ENCODE measurements around the gene FMR1.

Gene FMR1

DNA sequence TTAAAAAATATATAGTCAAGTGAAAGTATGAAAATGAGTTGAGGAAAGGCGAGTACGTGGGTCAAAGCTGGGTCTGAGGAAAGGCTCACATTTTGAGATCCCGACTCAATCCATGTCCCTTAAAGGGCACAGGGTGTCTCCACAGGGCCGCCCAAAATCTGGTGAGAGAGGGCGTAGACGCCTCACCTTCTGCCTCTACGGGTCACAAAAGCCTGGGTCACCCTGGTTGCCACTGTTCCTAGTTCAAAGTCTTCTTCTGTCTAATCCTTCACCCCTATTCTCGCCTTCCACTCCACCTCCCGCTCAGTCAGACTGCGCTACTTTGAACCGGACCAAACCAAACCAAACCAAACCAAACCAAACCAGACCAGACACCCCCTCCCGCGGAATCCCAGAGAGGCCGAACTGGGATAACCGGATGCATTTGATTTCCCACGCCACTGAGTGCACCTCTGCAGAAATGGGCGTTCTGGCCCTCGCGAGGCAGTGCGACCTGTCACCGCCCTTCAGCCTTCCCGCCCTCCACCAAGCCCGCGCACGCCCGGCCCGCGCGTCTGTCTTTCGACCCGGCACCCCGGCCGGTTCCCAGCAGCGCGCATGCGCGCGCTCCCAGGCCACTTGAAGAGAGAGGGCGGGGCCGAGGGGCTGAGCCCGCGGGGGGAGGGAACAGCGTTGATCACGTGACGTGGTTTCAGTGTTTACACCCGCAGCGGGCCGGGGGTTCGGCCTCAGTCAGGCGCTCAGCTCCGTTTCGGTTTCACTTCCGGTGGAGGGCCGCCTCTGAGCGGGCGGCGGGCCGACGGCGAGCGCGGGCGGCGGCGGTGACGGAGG, at the start of gene FMR1:
Gene FMR1 (plus strand): TSS at position 728 of the 831 bp plus-strand sequence. CDS start 261 bp downstream, outside the sequence.
- peak within 1 kb of the TSS; percentile 74 for H3K4me3 ChIP-seq (ENCODE audit: low read length)
- TF ChIP-seq, protein P1, sequence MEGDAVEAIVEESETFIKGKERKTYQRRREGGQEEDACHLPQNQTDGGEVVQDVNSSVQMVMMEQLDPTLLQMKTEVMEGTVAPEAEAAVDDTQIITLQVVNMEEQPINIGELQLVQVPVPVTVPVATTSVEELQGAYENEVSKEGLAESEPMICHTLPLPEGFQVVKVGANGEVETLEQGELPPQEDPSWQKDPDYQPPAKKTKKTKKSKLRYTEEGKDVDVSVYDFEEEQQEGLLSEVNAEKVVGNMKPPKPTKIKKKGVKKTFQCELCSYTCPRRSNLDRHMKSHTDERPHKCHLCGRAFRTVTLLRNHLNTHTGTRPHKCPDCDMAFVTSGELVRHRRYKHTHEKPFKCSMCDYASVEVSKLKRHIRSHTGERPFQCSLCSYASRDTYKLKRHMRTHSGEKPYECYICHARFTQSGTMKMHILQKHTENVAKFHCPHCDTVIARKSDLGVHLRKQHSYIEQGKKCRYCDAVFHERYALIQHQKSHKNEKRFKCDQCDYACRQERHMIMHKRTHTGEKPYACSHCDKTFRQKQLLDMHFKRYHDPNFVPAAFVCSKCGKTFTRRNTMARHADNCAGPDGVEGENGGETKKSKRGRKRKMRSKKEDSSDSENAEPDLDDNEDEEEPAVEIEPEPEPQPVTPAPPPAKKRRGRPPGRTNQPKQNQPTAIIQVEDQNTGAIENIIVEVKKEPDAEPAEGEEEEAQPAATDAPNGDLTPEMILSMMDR (conservative IDR thresholded peaks at IDR 0.05; ENCODE audit: low read depth, low read length): no peak
- peak; percentile 54 for DNase-seq (ENCODE audit: low read depth)

DNA sequence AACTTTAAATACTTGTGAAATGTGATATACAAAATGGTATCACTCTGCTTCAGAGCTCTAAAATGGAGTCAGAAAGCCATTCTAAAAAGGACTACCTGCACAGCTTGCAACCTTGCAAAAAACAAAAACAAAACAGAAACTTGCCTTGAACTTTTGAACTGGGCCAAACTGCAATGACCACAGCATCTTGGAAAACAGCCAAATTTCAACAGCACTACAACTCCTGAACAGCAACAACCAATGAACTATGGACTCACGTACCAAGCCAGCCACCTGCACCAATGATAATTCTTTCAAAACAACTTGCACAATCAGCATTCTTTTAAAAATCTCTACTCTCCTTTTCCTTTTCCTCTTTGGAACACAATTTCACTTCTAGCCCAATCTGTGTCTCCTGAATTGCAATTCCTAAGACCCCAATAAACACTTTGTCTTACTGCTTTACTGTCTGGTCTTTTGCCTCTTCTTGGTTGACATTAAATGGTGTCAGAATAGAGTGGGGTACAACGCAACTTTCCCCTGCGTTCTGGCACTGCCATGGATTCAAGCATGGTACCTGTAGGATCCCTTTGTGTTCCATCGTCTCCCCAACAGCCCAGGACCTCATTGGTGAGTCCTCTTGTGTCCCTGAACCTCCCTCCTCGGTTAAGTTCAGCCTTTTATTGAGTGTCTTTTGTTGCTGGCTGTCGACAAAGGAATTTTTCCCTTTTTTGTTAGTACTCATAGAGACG, 35.7 kb upstream of the FMR1 start:
- TF ChIP-seq, protein P1 (conservative IDR thresholded peaks at IDR 0.05; ENCODE audit: low read depth, low read length): no peak
- H3K4me3 ChIP-seq (ENCODE audit: low read length): no peak overlapping the region
- DNase-seq (ENCODE audit: low read depth): peak; percentile 33

DNA sequence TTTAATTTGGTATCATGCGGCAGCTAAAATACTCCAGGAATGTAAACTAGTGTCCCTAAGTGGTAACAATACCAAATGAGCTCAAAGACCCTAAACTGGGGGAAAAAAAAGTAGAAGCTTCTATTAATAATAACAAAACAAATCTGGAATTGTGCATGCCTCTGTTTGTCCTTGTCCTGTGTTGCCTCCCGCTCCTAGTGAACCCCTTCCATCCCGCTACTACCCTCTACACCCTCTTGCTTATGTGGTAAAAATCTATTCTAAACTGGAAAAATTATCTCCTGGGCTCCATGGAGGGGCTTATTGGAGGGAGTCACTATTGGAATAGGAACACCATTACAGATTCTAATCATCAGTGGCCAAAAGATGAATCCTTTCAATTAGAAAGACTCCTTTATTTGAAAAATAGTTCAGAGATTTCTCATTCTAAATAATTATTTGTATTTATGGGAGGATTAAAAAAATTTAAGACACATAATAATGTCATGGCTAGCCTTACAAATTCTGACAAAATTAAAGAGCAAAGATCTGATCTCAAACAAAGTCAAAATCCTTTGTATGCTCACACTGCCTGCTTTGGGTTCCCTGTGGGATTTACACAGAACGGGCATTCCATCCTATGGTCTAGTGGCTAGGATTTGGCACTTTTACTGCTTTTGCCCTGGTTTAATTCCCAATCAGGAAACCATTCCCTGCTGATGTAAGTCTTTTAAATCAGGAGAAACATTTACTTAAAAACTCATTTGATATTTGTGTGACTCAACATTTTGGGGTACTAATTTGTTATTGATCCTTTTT, 34.7 kb upstream of the FMR1 start:
- no peak overlapping the region for H3K4me3 ChIP-seq (ENCODE audit: low read length)
- DNase-seq (ENCODE audit: low read depth): no peak
- TF ChIP-seq, protein P1 (conservative IDR thresholded peaks at IDR 0.05; ENCODE audit: low read depth, low read length): no peak

DNA sequence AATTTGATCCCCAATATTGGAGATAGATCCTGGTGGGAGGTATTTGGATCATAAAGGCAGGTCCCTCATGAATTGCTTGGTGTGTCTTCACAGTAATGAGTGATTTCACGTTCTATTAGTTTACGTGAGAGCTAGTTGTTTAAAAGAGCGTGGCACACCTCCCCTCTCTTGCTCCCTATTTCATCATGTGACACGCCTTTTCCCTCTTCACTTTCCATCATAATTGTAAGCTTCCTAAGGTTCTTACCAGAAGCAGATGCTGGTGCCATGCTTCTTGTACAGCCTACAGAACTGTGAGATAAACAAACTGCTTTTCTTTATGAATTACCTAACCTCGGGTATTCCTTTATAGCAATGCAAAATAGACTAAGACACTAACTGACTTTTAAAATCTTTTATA, 34.0 kb upstream of the FMR1 start:
- no peak overlapping the region for H3K4me3 ChIP-seq (ENCODE audit: low read length)
- TF ChIP-seq, protein P1 (conservative IDR thresholded peaks at IDR 0.05; ENCODE audit: low read depth, low read length): no peak
- DNase-seq (ENCODE audit: low read depth): no peak

DNA sequence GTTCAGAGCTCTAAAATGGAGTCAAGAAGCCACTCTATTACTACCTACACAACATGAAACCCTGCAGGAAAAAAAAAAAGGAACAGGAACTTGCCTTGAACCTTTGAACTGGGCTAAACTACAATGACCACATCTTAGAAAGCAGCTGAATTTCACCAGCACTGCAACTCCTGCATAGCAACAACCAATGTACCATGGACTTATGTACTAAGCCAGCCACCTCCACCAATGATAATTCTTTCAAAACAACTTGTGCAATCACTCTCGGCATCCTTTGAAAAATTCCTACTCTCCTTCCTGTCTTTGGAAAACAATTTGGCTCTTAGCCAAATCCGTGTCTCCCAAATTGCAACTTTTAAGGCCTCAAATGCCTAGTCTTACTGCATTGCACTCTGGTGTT, 26.8 kb upstream of the FMR1 start:
- no peak overlapping the region for H3K4me3 ChIP-seq (ENCODE audit: low read length)
- peak; percentile 50 for DNase-seq (ENCODE audit: low read depth)
- TF ChIP-seq, protein P1 (conservative IDR thresholded peaks at IDR 0.05; ENCODE audit: low read depth, low read length): no peak

DNA sequence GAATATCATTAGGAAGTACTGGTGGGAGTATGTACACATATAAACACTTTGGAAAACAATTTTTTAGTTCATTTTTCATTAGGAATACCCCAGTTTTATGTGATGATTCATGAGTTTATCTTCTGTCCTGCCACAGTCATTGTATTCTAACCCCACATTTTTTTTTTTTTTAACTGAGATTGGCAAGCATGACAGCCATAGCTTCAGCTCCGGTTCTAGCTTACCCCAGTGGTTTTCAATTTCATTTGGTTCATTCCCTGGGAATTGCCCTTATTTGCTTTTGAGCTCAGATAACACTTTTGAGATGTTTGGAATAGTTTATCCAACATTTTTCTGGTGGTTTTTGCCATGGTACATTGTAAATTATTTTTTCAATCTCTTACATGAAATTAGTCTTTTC, 21.0 kb upstream of the FMR1 start:
- no peak for DNase-seq (ENCODE audit: low read depth)
- TF ChIP-seq, protein P1 (conservative IDR thresholded peaks at IDR 0.05; ENCODE audit: low read depth, low read length): no peak
- no peak overlapping the region for H3K4me3 ChIP-seq (ENCODE audit: low read length)

Data from retinal pigment epithelial cell (primary cell).